NCI-H748 treated with DMSO at 0.1 percent for 48 hours (cell line): ENCODE measurements around the gene GRM1.

Experiments used
- DNase-seq: peaks from one replicate; lab custom pipeline; 2025; lab: John Stamatoyannopoulos, UW

The GRM1 gene

DNA sequence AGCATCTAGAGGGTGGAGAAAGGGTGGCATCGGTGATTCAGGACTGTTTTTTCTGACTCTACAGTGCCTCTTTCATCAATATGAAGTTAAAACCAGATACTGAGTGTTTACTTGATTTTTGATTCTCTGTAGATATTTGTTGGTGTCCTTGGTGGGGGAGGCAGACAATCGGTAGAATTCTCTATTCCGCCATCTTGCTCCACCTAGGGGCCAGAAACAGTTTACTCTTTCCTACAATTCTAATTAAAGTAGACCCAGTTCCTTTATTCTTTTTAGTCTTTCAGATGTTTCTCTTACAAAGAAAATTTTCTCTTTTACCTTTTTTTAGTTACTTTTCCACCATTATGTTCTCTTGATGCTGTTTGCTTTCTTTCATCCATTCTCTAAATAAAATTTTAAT is 352.6 kb downstream of the GRM1 start:
- no peak for DNase-seq

DNA sequence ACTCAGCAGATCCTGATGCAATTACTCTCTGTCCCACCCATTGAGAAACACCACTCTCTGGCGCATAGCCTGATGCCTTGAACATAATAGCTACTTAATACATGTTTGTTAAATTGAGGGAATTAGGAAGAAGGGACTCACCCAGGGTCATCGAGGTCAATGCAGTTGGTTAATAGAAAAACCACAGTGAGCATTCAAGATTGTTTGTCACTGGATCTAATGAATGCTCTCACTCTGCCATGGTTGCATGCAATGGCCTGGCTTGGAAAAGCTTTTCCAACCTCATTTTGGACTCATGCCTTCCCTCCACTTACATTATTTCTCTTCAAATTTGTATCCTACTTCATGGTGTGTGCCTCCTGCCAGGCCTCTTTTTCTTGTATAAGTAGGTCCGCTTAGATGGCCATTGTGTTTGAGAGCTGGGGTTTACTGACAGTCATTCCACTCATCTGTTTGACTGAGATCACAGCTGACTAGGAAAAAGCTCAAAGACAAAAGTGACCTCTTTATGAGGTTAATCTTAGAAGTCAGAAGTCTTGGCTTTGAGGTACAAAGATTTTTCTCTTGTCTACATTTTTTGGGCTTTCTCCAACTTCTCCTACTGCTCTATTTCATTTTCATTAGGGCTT is 360.0 kb downstream of the GRM1 start:
- no peak for DNase-seq

DNA sequence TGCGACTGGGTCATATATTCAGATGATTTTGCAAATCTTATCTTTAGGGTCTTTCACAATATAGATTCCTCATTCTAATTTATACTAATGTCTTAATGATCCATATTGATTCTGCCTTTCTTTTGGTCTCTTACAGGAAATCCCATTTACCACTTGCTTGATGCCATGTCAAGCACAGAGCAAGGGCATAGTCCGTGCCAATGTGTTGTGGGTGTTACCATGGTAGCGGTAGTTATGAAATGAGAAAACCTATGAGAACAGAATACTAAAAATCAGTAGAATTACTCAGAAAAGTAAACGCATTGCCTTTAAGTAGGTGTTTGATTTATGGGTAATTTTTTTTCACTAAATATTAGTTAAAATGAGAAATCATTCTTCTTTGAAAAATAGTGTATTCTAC is 360.9 kb downstream of the GRM1 start:
- no peak for DNase-seq

DNA sequence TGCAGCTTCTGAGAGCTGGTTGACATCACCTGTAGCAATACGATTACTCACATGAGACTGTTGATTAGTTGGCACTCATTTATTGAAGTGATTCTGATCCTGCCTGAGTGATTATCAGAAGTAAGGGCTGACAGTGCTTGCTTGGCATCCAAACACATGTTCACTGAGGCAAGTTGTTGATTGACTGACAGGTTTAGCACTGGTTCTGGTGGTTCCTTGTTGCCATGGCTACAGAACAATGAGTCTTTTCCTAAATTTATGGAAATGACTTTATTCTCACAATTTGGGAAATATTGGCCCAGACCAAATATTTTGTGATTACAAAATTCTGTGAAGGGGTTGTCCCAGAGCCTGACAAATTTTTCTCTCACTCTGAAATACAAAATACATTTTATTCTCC is 368.8 kb downstream of the GRM1 start:
- no peak for DNase-seq

DNA sequence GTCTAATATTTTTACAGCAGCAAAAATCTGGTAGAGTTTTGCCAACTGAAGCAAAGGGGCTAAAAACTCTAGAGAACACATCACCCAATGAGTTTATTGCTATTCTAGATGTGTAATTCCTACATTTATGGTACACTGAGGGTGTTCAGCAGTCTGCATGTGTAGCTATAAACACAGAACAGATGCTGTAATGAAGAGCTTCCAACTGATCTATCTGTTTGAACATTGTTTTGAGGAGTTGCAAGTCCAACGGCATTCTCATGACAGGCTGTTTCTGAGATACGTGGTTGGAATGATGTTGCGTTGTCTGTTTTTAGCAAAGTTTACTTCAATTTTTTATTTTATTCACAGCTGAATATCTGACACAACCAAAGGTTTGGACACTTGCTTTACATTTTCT is 373.6 kb downstream of the GRM1 start:
- DNase-seq: no peak

DNA sequence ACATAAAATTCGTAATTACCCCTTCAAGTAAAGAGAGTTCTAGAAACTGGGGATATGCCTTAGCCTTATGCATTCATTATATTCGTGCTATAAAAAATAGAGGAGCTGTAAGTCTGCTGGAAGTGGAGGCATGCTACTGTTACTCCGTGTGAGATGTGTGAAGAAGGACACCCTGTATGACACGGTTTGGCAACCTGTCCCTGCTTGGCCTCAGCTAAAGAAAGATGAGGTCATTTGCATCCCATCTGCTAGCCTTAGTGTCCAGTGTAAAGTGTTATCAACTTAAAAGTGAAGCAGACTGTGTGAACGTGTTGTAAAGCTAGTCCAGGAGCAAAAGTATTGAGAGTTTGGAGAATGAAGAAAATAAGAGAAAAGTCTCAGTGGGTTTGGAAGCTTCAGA is 379.7 kb downstream of the GRM1 start:
- no peak for DNase-seq

DNA sequence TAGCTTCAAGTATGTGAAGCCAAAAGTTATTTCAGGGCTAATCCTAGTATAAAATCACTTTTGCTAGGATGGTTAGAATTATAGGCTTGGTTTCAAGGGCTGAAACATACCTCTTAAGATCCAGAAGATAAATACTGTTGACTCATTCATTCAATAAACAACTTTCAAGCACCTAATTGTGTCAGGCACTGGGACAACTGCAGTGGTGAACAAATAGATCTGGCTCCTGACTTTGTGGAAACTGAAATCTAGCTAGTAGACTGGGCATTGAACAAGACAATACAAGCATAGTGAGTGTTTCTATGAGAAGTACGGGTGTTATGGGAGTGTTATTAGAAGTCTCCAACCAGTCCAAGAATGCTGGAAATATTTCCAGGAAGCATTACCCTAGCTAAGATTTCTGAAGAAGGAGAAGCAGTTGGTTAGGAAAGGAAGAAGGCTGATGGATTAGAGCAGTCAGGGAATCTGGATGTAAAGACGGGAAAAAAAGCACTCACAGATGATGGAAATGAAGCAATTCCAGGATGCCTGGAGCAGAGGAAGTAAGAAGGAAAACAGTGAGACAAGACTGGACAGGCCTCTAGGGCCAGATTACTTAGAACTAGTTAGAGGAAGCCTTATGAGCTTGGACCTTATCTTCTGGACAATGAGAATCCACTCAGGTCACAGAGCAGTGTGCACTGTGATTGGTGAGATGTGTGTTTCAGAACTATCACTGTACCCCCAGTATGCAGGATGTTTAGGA is 382.2 kb downstream of the GRM1 start:
- DNase-seq: no peak

DNA sequence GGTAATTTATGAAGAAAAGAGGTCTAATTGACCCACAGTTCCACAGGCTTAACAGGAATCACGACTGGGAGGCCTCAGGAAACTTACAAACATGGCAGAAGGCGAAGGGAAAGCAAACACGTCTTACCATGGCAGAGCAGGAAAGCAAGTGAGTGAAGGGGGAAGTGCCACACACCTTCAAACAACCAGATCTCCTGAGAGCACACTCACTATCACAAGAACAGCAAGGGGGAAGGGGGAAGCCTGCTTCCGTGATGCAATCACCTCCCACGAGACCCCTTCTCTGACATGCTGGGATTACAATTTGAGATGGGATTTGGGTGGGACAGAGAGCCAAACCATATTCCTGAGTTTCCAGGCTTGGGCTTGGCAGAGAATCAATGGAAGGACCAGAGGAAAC is 390.7 kb downstream of the GRM1 start:
- DNase-seq: no peak

DNA sequence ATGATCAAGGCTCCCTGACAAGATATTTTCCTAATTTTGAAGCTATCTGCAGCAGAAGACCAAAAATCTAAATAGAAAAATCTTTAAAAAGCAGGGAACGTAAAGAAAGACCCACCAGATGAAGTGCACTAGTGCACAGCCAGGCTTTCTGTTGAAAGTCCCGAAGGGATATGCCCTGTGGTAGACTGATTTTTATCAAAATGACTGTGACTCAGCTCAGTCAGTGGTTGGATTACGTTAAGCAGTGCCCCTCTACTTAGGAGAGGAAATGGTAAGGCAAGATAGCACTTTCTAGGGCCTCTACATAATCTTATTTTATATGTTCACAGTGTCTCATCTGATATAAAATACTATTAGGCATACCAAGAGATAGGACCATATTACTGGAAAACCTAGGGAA is 391.4 kb downstream of the GRM1 start:
- no peak for DNase-seq

DNA sequence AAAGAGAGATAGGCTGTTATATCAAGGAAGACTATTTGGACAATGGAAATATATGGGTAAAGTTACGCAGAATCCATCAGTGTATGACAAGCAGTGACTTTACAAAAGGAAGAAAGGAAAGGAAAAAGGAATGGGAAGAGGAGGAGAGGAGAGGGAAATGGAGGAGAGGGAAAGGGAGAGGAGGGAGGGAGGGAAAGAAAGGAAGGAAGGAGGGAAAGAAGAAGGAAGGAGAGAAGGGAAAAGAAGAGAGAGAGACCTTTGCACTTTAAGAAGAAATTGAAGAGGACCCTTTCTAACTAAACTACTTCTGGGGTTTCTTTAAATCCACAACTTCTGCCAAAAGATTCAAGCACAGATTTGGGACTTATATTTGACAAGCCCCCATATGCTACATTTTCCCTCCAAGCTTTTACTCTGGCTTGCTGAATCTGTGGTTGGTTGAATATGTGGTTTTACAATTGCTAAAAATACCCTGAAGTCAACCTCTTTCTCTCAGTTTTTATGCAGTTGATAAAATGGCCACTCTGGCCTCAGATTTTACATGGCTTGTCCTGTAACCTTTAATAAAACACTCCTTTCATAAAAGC is 394.0 kb downstream of the GRM1 start:
- DNase-seq: no peak

DNA sequence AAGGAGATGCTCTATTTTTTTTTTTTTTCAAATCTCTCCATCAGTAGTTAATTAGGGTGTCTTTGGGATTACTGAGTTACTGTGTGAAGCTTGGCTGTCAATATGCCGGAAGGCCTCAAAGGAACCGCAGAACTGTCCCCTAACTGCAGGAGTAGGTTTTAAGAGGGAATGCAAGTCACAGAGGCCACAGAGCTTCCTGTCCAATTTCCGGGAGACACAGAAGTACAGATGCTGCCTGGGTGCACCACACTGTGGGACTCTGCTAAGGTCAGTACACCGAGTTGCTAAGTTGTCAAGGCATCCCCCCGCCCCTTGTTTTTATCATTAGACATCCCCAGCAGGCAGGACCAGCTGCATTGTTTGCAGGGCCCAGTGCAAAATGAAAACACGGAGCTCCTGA is 394.6 kb downstream of the GRM1 start:
- DNase-seq: no peak

DNA sequence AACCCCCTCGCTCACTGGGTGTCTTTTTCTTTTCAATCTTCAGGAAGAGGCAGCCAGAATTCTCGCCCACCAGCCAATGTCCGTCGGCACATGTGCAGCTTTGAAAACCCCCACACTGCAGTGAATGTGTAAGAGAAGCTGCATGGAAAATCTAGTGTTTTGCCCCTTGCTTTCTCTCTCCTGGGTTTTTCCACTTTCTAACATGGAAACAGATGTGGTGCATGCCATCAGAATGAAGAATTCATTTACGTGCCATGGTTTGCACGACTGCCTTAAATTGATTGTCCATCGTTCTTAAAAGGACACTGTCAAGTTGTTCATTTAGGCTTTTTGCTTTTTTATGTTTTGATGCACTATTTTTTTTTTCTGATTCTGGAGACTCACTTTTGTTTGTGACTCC is 397.7 kb downstream of the GRM1 start:
- DNase-seq: no peak

DNA sequence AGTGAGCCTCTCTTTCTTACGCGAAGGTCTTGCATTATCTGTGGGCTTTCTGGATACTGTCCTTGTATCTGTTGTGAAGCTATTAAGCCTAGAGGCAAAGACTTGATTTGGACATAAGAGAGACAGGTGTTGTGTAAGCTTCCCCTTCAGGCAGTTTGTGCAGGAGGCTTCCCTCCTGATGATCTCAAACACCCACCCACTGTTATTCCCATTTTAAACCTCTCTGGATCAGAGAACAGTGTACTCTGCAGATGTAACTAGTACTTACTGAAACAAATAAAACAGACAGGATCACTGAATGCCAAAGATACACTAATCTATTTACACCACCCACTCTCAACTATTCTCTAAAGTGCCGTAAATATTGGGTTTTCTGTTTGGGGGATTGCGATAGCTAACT is 401.0 kb downstream of the GRM1 start:
- DNase-seq: no peak

DNA sequence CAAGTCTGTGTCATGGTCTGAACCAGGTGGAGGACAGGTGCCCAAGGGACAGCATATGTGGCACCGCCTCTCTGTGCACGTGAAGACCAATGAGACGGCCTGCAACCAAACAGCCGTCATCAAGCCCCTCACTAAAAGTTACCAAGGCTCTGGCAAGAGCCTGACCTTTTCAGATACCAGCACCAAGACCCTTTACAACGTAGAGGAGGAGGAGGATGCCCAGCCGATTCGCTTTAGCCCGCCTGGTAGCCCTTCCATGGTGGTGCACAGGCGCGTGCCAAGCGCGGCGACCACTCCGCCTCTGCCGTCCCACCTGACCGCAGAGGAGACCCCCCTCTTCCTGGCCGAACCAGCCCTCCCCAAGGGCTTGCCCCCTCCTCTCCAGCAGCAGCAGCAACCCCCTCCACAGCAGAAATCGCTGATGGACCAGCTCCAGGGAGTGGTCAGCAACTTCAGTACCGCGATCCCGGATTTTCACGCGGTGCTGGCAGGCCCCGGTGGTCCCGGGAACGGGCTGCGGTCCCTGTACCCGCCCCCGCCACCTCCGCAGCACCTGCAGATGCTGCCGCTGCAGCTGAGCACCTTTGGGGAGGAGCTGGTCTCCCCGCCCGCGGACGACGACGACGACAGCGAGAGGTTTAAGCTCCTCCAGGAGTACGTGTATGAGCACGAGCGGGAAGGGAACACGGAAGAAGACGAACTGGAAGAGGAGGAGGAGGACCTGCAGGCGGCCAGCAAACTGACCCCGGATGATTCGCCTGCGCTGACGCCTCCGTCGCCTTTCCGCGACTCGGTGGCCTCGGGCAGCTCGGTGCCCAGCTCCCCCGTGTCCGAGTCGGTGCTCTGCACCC is 405.2 kb downstream of the GRM1 start:
- no peak for DNase-seq

DNA sequence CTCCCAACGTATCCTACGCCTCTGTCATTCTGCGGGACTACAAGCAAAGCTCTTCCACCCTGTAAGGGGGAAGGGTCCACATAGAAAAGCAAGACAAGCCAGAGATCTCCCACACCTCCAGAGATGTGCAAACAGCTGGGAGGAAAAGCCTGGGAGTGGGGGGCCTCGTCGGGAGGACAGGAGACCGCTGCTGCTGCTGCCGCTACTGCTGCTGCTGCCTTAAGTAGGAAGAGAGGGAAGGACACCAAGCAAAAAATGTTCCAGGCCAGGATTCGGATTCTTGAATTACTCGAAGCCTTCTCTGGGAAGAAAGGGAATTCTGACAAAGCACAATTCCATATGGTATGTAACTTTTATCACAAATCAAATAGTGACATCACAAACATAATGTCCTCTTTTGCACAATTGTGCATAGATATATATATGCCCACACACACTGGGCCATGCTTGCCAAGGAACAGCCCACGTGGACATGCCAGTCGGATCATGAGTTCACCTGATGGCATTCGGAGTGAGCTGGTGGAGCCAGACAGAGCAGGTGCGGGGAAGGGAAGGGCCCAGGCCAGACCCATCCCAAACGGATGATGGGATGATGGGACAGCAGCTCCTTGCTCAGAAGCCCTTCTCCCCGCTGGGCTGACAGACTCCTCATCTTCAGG is 406.0 kb downstream of the GRM1 start:
- no peak for DNase-seq

DNA sequence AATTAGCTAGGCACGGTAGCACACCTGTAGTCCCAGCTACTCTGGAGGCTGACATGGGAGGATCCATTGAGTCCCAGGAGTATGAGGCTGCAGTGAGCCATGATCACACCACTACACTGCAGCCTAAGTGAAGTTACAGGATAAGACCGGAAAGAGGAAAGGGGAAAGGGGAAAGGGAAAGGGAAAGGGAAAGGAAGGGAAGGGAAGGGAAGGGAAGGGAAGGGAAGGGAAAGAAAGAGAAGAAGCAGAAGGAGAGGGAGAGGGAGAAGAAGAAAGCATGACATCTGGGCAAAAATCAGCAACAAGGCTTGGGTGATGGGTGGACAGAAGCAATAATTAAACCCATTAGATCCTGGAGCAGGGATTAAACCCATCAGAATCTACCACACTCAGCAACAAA is 413.0 kb downstream of the GRM1 start:
- no peak for DNase-seq

DNA sequence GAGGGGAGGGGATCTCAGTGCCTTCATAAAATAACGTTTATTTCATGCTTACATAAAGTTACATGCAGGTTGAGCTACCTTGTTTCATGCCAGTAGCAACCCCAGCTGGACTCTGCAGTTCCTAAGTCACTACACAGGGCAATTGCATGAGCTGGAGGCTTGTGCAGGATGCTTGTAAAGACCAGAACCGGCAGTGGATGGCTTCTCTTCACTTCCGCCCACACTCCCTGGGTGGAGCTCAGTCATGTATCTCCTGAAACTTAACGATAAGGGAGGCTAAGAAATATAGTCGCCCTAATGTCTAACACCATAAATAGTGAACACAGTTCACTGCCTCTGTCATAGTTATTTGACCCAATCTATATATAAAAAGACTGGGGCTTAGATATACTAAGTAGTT is 415.3 kb downstream of the GRM1 start:
- DNase-seq: no peak

DNA sequence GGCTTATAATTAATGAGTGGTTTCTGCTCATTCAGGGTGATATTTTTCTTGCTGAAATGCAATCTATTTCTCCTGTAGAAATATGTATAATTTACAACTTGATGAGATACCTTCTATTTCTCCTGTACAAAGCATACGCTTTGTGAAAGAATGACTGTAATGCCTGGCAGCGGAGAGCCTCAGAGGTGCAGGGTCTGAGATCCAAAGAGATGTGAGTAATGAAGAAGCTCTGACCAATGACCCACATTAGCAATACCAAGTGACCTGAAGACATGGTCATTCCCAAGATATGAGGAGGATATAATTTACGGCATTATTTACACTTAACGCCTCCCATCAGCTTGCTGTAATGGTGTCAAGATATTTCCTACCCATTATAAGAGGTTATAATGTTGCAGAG is 416.4 kb downstream of the GRM1 start:
- DNase-seq: no peak

DNA sequence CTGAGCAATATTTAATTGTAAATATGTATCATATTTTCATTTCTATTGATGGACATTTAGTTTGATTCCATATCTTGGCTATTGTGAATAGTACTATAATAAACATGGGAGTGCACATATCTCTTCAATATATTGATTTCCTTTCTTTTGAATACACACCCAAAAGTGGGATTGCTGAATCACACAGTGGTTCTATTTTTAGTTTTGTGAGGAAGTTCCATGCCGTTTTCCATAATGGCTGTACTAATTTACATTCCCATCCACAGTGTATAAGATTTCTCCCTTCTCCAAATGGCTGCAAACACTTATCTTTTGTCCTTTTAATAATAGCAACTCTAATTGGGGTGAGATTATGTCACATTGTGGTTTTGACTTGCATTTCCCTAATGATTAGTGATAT is 428.0 kb downstream of the GRM1 start:
- DNase-seq: no peak

DNA sequence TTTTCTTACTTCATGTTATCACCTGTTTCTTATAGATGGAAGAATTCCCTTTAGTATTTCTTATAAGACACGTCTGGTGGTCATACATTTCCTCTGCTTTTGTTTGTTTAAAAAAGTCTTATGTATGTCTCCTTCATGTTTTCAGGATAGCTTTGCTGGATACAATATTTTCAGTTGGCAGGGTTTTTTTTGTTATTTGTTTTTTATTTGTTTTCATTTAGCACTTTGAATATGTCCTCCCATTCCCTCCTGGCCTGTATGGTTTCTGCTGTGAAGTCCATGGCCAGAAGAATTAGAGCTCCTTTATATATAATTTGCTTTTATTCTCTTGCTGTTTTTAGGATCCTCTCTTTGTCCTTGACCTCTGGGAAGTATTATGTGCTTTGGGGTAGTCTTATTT is 432.1 kb downstream of the GRM1 start:
- no peak for DNase-seq

DNA sequence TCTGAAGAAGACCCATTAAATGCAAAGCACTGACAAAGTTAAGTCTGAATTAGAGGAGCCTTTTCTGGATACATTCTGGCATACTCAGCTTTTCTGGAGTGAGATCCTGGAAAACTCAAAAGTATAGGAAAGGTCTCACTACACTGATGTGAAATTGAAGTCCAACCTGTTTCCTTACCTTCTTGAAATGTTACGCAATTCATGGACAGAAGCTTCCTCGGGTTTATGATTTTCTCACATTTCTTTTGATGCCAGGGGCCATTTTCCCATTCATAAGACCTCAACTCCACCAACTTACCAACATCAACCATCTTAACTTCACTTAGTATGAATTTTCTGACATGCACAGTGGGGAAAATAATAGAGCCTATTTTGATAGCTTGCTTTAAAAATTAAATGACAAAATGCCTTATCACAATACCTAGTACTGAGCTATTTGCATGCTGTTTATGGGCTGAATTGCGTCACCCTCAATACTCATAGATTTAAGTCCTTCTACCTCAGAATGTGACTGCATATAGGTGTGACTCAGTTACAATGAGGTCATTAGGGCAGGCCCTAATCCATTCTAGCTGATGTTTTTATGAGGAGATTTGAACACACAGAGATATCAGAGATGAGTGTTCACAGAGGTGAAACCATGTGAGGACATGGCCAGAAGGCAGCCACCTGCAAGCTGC is 441.4 kb downstream of the GRM1 start:
- DNase-seq: no peak

DNA sequence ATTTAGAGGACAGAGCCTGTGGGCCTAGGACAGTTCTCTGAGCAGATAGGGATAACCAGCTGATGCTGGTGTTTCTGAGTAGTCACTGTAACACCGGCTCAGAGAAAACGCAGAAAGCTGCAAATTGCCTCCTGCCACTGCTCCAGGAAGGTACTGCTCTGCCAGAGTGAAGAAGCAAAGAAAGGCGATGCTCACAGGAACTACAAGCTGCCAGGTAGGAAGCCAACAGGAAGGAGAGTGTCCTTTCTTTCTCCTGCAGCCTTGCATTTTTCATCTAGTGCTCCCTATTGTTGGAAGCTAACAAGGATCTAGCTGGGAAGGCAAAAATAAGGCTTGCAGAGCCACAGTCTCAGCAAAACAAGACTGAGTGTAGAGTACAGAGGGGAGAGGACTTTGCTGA is 444.1 kb downstream of the GRM1 start:
- DNase-seq: no peak
